Coronary artery (tissue), 2 donors: Measurements from ENCODE around the gene GXYLT2.

ENCODE experiments used
- DNase-seq: peaks from one replicate; pipeline ENCODE4 v3.0.0-alpha.2; 2017; ENCODE audit warnings: low spot score
- H3K27ac ChIP-seq, 2 donors: fragments of 200-600 bp; sonication (generic); one replicate each; pipeline ENCODE4 v1.5.1; 2016 to 2019
- H3K4me3 ChIP-seq: fragments of 200-600 bp; sonication (generic); 2 replicates; pipeline ENCODE4 v1.5.1; 2016; ENCODE audit warnings: mild to moderate bottlenecking, moderate library complexity
- TF ChIP-seq, protein P1 (sequence below): fragments of 200-600 bp; sonication (generic); IDR thresholded peaks from one replicate; pipeline ENCODE4 v1.5.1; 2019; ENCODE audit warnings: antibody characterized with exemption

GXYLT2 gene

DNA sequence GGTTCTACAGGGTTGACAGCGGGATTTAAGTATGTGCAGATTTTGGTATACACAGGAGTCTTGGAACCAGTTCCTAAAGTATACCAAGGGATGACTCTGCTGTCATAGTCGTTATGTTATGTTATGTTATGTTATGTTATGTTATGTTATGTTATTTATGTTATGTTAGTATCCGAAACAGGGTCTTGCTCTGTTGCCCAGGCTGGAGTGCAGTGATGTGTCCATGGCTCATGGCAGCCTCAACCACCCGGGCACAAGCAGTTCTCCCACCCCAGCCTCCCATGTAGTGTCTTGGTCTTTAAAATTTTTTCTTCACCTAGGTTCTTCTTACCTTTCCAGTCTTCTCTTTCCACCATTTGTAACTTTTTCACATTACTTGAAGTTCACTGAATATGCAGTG lies 130.5 kb downstream of the GXYLT2 start:
- no peak for DNase-seq
- Histone ChIP-seq H3K4me3 (no peak overlapping the region), H3K27ac (no peak overlapping the region)
- TF ChIP-seq, protein P1, sequence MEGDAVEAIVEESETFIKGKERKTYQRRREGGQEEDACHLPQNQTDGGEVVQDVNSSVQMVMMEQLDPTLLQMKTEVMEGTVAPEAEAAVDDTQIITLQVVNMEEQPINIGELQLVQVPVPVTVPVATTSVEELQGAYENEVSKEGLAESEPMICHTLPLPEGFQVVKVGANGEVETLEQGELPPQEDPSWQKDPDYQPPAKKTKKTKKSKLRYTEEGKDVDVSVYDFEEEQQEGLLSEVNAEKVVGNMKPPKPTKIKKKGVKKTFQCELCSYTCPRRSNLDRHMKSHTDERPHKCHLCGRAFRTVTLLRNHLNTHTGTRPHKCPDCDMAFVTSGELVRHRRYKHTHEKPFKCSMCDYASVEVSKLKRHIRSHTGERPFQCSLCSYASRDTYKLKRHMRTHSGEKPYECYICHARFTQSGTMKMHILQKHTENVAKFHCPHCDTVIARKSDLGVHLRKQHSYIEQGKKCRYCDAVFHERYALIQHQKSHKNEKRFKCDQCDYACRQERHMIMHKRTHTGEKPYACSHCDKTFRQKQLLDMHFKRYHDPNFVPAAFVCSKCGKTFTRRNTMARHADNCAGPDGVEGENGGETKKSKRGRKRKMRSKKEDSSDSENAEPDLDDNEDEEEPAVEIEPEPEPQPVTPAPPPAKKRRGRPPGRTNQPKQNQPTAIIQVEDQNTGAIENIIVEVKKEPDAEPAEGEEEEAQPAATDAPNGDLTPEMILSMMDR: no peak

DNA sequence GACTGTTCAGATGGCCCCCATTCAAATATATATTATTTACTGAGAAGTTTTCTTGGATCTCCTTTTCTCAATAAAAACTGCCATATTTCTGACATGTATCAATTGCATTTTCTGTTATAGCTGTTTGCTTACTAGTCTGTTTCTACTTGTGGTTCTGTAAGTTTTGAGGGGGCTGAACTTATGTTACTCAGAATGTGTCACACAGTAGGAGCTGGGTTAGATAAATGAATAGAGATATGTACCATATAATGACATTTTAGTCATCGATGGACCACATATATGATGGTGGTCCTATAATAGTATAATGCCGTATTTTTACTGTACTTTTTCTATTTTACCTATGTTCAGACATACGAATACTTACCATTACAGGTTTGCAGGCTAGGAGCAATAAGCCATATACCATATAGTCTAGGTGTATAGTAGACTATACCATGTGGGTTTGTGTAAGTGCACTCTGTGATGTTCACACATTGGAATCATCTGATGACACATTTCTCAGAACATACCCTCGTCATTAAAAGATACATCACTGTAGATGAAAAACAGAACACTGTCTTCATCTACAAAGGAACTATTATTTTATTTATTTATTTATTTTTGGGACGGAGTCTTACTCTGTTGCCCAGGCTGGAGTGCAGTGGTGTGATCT lies 131.1 kb downstream of the GXYLT2 start:
- DNase-seq: no peak
- TF ChIP-seq, protein P1: no peak
- Histone ChIP-seq H3K4me3 (no peak overlapping the region), H3K27ac (no peak overlapping the region)

GRCh38 chr3:73021301-73021835 lies 133.5 kb downstream of the GXYLT2 start:
- TF ChIP-seq, protein P1: no peak
- no peak for DNase-seq
- H3K27ac ChIP-seq: no peak overlapping the region
- no peak overlapping the region for H3K4me3 ChIP-seq

- H3K27ac ChIP-seq: no peak overlapping the region
Observed at GRCh38 chr3:73024836-73025235, 137.0 kb downstream of the GXYLT2 start.

DNA sequence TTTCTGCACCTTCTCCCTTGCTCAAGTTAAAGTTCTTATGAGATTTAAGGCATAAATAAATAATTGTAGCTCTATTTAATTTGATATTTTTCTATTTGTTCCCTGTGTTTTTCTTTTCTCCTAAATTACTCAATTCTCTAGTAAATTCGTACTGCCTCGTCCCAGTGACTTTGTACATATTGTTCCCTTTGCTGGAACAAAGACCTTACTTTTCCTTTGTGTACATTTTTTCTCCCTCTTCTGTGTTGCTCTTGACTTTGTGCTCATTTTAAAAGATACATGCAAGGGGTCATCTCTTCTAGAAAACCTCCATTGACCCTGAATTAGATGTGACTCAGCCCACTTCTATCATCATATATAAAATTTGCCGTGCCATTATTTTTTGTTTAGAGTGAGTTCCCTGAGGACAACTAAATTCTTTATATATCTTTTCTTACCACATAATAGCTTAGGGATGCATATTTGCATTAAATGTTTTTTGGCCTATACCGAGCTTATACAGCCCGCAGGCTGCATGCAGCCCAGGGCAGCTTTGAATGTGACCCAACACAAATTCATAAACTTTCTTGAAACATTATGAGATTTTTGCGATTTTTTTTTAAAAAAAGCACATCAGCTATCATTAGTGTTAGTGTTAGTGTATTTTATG lies 138.4 kb downstream of the GXYLT2 start:
- no peak overlapping the region for H3K27ac ChIP-seq
- TF ChIP-seq, protein P1: no peak
- no peak overlapping the region for H3K4me3 ChIP-seq
- no peak for DNase-seq

More at GRCh38 chr3:73024836-73025235, 137.0 kb downstream of the GXYLT2 start:
- TF ChIP-seq, protein P1: no peak
- no peak for DNase-seq
- H3K4me3 ChIP-seq: no peak overlapping the region
